Spleen (tissue), 7 donors: Measurements from ENCODE around the gene FAM184A.

Experiments
- CTCF ChIP-seq, 11 experiments: fragments of 200-600 bp in 7 of 11; fragments of 450-650 bp in 4 of 11; sonication (generic) in 4 of 11; IDR thresholded peaks in 8 of 11; conservative IDR thresholded peaks in 3 of 11; 1 replicate in 7 of 11; 2 replicates in 4 of 11; pipeline versions ENCODE4 v1.4.0 to v1.8.0; 2016 to 2021; ENCODE audit warnings: antibody characterized with exemption in 11 of 11, inconsistent platforms in 4 of 11, mild to moderate bottlenecking in 1 of 11
- POLR2A ChIP-seq, 3 donors: fragments of 450-650 bp; IDR thresholded peaks; one replicate each; pipeline ENCODE4 v1.5.1; 2017; ENCODE audit warnings: antibody characterized with exemption in 3 of 3, mild to moderate bottlenecking in 1 of 3
- POLR2AphosphoS5 ChIP-seq, 3 donors: sonication (generic); formaldehyde crosslinking; IDR thresholded peaks; one replicate each; pipeline ENCODE4 v1.5.1; 2017; ENCODE audit warnings: antibody characterized with exemption in 3 of 3
- donor health status: DM: no; HTN: no; CAD: no; lungs with moderate emphysema.
- donor health status: DM: no; HTN: no; CAD: no.
- donor health status: DM: no; HTN: no; CAD: no.

DNA sequence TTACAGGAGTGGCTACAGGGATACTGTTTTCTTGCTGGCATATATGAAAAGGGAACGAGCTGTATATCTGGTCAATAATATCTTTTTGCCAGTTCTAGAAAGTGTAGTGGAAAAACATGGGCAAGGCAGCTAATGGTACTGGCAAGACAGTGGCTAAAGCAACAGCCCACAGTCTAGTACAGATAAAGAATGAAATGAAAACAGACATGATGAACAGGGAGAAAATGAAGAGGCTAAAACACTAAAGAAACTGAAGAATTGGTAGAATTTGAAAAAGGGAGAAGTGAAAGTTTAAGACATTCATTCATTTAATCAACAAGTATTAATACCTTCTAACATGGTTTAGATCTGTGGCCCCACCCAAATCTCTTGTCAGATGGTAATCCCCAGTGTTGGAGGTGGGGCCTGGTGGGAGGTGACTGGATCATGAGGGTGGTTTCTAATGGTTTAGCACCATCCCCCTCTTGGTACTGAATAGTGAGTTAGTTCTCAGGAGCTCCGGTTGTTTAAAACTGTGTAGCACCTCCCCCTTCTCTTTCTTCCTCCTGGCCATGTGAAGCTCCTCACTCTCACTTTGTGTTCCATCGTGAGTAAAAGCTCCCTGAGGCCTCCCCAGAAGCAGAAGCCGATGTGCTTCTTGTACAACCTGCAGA lies 18.1 kb downstream of the FAM184A start:
- TF ChIP-seq CTCF (IDR thresholded peaks at IDR 0.05 in 8 of 11, conservative IDR thresholded peaks at IDR 0.05 in 3 of 11) (no peak), POLR2A (IDR thresholded peaks at IDR 0.05) (no peak), POLR2AphosphoS5 (IDR thresholded peaks at IDR 0.05) (no peak)
